NCI-H2227 treated with DMSO at 0.1 percent for 48 hours (cell line): ENCODE measurements around the gene MICU1.
"Not testable (repeated sequence)": the region's sequence is repeated elsewhere in the genome, so short reads cannot be mapped to it uniquely, and the experiment has no call there.

Experiments used
- DNase-seq: peaks from one replicate; lab custom pipeline; 2025; lab: John Stamatoyannopoulos, UW

Gene MICU1

GRCh38 chr10:72326665-72327603 lies 298.9 kb downstream of the MICU1 start:
- DNase-seq, result not testable (repeated sequence)

- not testable (repeated sequence) for DNase-seq
Measured at GRCh38 chr10:72325243-72326175, 300.4 kb downstream of the MICU1 start.

DNA sequence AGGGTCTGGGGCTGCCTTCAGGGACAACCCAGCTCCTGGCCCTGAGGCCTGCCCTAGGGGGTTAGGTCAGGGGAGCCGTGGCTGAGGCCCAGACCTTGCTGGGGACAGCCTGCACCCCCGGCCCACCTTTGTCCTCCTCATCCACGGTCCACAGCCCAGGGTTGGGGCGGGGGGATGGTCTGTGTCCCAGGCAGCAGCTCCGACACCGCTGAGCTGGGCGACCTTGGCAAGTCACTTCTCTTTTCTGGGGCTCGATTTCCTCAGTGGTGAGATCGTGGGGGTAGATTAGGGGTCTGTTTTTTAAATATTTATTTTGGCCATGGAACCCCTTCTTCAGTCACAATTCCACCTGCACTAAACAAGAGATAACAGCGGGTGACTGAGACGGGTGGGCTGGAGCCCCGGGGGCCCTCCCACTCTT lies 302.1 kb downstream of the MICU1 start:
- DNase-seq, result no peak

- no peak for DNase-seq
Measured at GRCh38 chr10:72323108-72323749, 302.6 kb downstream of the MICU1 start.

GRCh38 chr10:72322280-72323058 lies 303.4 kb downstream of the MICU1 start:
- DNase-seq, result no peak

DNA sequence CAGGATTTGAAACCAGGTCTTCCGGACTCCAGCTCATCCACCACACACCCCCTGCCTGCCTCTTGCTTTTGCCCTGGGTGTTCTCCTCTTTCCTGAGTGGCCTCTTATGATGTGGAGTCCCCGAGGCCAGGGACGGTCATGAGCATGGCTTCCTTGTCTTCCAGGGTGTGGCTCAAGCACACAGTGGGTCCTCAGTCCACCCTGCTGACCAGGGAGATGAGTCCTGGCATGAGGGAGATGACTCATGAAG lies 303.9 kb downstream of the MICU1 start:
- no peak for DNase-seq

DNA sequence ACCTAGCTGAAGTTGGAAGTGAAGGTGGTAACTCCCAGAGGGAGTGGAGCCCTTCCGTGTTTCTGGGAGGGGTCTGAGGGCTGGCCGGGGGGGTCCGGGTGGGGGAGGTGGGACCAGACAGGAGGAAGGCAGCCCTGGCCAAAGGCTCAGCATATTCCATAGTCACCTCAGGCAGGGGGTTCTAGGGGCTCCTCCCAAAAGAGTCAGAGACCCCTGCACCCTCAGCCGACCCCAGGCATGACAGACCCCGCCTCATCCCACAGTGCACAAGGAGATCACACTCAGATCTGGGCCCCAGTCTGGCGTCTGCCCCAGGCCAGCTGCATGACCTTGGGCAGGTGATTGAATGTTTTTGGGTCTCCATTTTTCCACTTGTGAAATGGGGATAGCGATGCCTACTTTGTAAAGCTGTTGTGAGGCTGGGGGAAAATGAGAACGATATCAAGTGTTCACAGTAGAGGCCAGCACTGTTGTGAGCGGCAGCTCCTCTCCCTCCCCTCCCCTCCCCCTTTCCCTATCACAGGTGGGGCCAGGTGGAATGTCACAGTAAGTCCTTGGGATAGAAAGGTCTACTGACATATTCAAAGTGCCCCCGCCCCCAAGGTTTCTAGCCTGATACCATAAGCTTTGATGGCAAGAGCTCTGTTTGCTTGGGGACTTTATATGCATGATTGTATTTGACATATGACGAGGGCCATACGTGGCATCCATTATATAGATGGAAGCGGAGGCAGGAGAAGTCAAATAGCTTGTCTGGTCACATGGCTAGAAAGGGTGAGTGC lies 304.4 kb downstream of the MICU1 start:
- no peak for DNase-seq

- peak; percentile 19 for DNase-seq
Measured at GRCh38 chr10:72320676-72321247, 305.1 kb downstream of the MICU1 start.

DNA sequence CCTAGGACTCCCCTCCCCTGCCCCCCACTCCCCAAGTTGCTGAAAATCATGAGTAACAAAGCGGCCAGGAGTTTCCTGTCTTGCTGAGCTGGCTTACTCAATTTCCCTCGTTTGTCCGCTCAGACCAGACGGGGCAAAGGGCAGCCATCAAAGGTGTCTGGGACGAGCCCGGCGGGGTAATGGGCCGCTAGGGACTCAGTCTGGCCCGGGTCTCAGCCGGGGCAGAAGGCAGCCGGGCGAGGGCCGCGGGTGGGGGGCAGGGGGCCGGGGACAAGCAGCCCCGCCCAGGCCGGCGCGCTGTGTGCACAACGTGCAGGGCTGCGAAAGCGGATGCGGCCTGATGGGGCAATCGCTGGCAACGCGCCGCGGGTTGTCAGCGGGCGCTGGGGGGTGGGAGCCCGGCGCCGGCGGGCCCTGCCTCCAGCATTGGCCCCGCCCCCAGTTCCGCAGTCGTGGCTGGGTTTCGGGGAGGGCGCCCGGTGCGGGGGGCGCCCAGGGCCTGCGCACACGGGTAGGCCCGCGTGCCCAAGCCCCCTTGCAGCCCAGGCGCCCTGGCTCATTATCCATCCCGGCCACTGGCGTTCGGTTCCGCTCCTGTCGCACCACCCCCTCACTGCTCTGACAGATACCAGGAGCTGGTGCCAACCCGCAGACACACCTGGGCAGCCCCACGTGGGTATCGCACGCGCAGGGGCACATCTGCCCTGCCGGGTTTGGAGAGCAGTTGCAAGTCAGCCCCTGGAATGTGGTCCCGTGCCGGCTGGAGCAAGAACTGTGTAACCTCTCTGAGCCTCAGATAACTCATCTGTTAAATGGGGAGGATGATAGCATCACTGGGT lies 306.2 kb downstream of the MICU1 start:
- peak; percentile 33 for DNase-seq

GRCh38 chr10:72318418-72319262 lies 307.2 kb downstream of the MICU1 start:
- DNase-seq, result no peak
